ENCODE results near the gene WDR27.

The WDR27 gene

GRCh38 chr6:169494038-169494437, 207.8 kb downstream of the WDR27 start:
- H3K4me1 ChIP-seq = no peaks in the 10 kb centered on the region
- H3K36me3 ChIP-seq = no peaks in the 10 kb centered on the region
- TF ChIP-seq CTCF (IDR thresholded peaks at IDR 0.05; ENCODE audit: low read depth, low read length) = no peak
- H3K4me3 ChIP-seq (ENCODE audit: low read depth, low read length) = no peak overlapping the region
- no peak for DNase-seq
- H3K9me3 ChIP-seq = no peaks in the 10 kb centered on the region
- H3K27me3 ChIP-seq = no peaks in the 10 kb centered on the region

- Histone ChIP-seq H3K9me3 (no peaks in the 10 kb centered on the region), H3K36me3 (no peaks in the 10 kb centered on the region), H3K4me3 (ENCODE audit: low read depth, low read length) (no peak overlapping the region), H3K27me3 (no peaks in the 10 kb centered on the region), H3K4me1 (no peaks in the 10 kb centered on the region)
- TF ChIP-seq CTCF (IDR thresholded peaks at IDR 0.05; ENCODE audit: low read depth, low read length) = no peak
- DNase-seq = no peak
Observed at GRCh38 chr6:169491482-169491881, 210.3 kb downstream of the WDR27 start.

DNA sequence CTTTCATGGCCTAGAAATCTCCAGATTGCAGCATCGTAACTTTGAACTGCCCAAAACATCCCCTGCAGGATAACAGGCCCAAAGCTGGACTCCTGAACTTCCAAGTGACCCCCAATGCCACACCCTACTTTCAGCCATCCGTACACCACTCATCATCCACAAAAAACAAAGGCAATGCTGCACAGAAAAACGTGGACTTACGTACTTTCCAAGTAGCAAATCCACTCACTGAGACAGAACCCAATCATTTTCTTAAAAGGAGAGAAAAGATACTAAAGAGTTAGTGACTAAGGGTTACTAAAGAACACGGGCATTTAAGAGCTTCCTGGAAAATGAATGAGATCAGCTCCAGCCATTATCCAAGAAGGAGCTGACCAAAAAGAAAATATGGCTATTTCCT, 211.0 kb downstream of the WDR27 start:
- Histone ChIP-seq H3K27me3 (no peaks in the 10 kb centered on the region), H3K36me3 (no peaks in the 10 kb centered on the region), H3K9me3 (no peaks in the 10 kb centered on the region), H3K4me3 (ENCODE audit: low read depth, low read length) (no peak overlapping the region), H3K4me1 (no peaks in the 10 kb centered on the region)
- DNase-seq = no peak
- no peak for TF ChIP-seq CTCF (IDR thresholded peaks at IDR 0.05; ENCODE audit: low read depth, low read length)

DNA sequence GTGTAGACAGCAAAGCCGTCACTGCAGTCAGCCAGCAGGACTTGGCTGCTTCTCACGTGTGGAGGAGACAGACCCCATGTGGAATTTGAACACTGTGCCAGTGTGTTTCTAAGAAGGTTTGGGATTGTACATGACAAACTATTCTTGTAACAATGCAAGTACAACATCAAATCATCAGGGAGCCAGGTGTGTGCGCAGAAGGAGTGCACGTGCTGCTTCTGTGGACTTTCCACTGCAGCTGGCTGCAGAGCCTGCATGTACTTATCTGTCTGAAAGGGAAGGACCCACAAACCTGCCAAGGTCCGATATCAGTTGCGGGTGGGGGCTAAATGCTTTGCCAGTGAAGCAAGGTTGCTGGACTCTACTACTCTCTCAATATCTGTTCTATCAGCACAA, 211.6 kb downstream of the WDR27 start:
- DNase-seq = no peak
- no peaks in the 10 kb centered on the region for H3K36me3 ChIP-seq
- H3K4me1 ChIP-seq = no peaks in the 10 kb centered on the region
- TF ChIP-seq CTCF (IDR thresholded peaks at IDR 0.05; ENCODE audit: low read depth, low read length) = no peak
- no peaks in the 10 kb centered on the region for H3K9me3 ChIP-seq
- H3K4me3 ChIP-seq (ENCODE audit: low read depth, low read length) = no peak overlapping the region
- H3K27me3 ChIP-seq = no peaks in the 10 kb centered on the region

- DNase-seq = no peak
- Histone ChIP-seq H3K9me3 (no peaks in the 10 kb centered on the region), H3K4me3 (ENCODE audit: low read depth, low read length) (no peak overlapping the region), H3K36me3 (no peaks in the 10 kb centered on the region), H3K4me1 (no peaks in the 10 kb centered on the region), H3K27me3 (no peaks in the 10 kb centered on the region)
- no peak for TF ChIP-seq CTCF (IDR thresholded peaks at IDR 0.05; ENCODE audit: low read depth, low read length)
Observed at GRCh38 chr6:169489563-169490245, 212.1 kb downstream of the WDR27 start.

DNA sequence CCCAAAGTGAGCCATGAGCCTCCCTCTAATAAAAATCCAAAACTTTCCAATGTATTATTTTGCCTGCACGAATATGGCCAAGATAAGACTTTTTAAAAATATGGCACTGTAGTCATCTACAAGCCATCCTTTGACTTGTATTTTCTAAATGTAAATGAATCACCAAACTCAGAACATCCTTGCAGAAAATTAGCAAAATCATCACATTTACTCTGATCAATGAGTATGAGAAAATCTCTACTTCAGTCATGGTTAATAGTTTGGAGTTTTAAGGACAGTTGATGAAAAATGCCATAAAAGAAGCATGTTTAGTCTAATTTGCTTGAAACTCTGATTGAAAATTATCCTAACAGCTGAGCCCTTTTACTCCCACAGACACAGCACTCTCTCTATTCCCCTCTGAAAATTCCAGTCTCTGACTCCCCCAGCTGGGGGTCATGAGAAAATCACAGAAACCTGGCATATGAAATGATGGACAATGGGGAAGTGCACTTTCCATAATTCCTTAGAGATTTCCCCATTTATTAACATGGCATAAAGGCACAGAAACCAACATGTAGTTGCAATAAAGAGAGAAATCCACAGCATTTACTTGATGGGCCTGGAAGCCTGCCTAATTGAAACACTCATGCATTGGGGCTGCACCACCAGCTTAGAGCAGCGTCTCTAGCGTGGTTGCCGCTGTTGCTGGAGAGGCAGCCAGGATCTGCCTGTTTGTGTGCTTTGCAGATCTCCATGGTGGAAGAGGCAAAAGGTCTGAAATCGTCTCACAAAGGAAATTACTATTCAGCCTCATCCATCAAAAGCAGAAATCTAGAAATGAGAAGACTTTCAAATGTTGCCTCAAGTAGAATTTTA, 214.0 kb downstream of the WDR27 start:
- no peak for DNase-seq
- Histone ChIP-seq H3K9me3 (no peaks in the 10 kb centered on the region), H3K27me3 (no peaks in the 10 kb centered on the region), H3K4me3 (ENCODE audit: low read depth, low read length) (no peak overlapping the region), H3K4me1 (no peaks in the 10 kb centered on the region), H3K36me3 (no peaks in the 10 kb centered on the region)
- TF ChIP-seq CTCF (IDR thresholded peaks at IDR 0.05; ENCODE audit: low read depth, low read length) = 0 out of 2 replicates have a peak, but pooled peaks have one; percentile 3

Measured in BE2C (cell line).